ENCODE data around the gene PUM2.

GRCh38 chr2:20212871-20213503, 137.7 kb downstream of the PUM2 start:
- TF ChIP-seq POLR2AphosphoS5 (IDR thresholded peaks at IDR 0.05; ENCODE audit: low read depth, low read length) (no peak), POLR2A (IDR thresholded peaks at IDR 0.05; ENCODE audit: low read depth, low read length) (no peak; the same call in 1 of the 2 replicates), TAF1 (IDR thresholded peaks at IDR 0.05; ENCODE audit: borderline replicate concordance, low read depth, low read length) (no peak)

Measured in GM12892 (cell line).